H1 (cell line): ENCODE results near the gene HS6ST3. TPM values are rescaled to one million over a fixed set of nuclear protein-coding genes. Genes with fewer than 3 reads are reported as not detected.

Experiments
- ASH2L ChIP-seq: fragments of 200-600, 300-600 bp; sonication (generic); IDR thresholded peaks from one replicate; pipeline ENCODE4 v1.7.1; 2017; ENCODE audit warnings: low read length
- TEAD4 ChIP-seq: IDR thresholded peaks from 2 replicates; pipeline ENCODE4 v1.6.1; 2012; ENCODE audit warnings: low read depth, low read length, inconsistent platforms, mixed read lengths
- microRNA-seq, 2 experiments: library from miRNA; unstranded; fragments of <30 nt; microRNA quantifications; one replicate each; pipeline versions ENCODE4 to v1.2.0, GENCODE V29; 2016 to 2020; ENCODE audit warnings: borderline microRNAs expressed in 2 of 2, borderline number of aligned reads in 2 of 2, borderline replicate concordance in 1 of 2
- polyA plus RNA-seq, 7 experiments: library from polyadenylated mRNA; depleted of rRNA in 3 of 7; stranded (reverse) in 5 of 7; unstranded in 2 of 7; fragments of >200 nt in 5 of 7; fragments of 200-250 nt in 2 of 7; gene quantifications; 1 replicate in 5 of 7; 2 replicates in 1 of 7; 4 replicates in 1 of 7; pipeline versions ENCODE4 v1.2.1 to v1.2.3, GENCODE V29; 2011 to 2013; ENCODE audit warnings: missing spikeins in 2 of 7, mixed read lengths in 2 of 7
- total RNA-seq: library from RNA; stranded (reverse); fragmentation: NEBNext Ultra II Directional; extraction: Animal tissue kit (Norgen Biotek cat#: 25700); gene quantifications from 2 replicates; pipeline ENCODE4 v1.2.1, GENCODE V29; 2021
- TF ChIP-seq, protein P1 (sequence below), 3 experiments: IDR thresholded peaks; 1 replicate in 2 of 3; 2 replicates in 1 of 3; pipeline versions ENCODE4 v1.5.1 to v1.6.1; 2011; ENCODE audit warnings: low read length in 3 of 3, mild to moderate bottlenecking in 3 of 3, inconsistent platforms in 2 of 3, low read depth in 1 of 3, moderate library complexity in 1 of 3; ENCODE audit not compliant: insufficient read depth in 1 of 3; ENCODE audit errors: control extremely low read depth in 1 of 3

Gene HS6ST3
- total and polyA plus RNA-seq, 2 of the 8 experiments (the other 6 are each of a cell fraction or from before 2014, with no cell fraction given): 0.45 to 1.2 TPM

DNA sequence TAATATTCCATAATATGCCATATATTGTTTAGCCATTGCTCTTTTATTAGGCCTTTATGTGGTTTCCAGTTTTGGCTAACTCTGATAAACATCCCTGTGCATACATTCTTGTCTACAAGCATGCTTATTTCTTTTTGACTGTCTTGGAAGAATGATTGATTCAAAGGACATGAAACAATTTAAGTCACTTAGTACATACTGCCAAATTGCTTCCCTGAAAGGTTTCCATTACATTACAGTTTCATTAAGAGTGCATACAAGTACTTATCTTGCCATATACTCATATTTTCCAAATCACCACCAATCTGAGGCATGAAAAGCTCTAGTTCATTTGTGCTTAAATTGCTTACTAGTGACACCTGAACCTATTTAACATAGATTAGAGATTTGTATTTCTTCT lies 790.5 kb downstream of the HS6ST3 start (continued):
- no peak for TF ChIP-seq TEAD4
- TF ChIP-seq ASH2L: no peak
- TF ChIP-seq, protein P1, sequence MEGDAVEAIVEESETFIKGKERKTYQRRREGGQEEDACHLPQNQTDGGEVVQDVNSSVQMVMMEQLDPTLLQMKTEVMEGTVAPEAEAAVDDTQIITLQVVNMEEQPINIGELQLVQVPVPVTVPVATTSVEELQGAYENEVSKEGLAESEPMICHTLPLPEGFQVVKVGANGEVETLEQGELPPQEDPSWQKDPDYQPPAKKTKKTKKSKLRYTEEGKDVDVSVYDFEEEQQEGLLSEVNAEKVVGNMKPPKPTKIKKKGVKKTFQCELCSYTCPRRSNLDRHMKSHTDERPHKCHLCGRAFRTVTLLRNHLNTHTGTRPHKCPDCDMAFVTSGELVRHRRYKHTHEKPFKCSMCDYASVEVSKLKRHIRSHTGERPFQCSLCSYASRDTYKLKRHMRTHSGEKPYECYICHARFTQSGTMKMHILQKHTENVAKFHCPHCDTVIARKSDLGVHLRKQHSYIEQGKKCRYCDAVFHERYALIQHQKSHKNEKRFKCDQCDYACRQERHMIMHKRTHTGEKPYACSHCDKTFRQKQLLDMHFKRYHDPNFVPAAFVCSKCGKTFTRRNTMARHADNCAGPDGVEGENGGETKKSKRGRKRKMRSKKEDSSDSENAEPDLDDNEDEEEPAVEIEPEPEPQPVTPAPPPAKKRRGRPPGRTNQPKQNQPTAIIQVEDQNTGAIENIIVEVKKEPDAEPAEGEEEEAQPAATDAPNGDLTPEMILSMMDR (IDR thresholded peaks at IDR 0.05; ENCODE audit: control extremely low read depth in 1 of 3, insufficient read depth in 1 of 3, low read depth in 1 of 3, low read length in 3 of 3): no peak

Small RNAs within 50 kb of the gene (microRNA-seq; reads per million reads assigned to microRNA genes)
- gene MIR4501: 0 reads per million in 2 experiments

Other genes with a start within 250 kb of the HS6ST3 start
- 21.9 and 25.1 TPM in 2 replicates for gene UGGT2, start 36.7 kb upstream of the HS6ST3 start, total RNA-seq
- gene UGGT2, start 36.7 kb upstream of the HS6ST3 start, polyA plus RNA-seq (2011; rRNA removed): 5.9 and 6.0 TPM in 2 replicates